ENCODE results near the gene APCDD1L.

The APCDD1L gene

DNA sequence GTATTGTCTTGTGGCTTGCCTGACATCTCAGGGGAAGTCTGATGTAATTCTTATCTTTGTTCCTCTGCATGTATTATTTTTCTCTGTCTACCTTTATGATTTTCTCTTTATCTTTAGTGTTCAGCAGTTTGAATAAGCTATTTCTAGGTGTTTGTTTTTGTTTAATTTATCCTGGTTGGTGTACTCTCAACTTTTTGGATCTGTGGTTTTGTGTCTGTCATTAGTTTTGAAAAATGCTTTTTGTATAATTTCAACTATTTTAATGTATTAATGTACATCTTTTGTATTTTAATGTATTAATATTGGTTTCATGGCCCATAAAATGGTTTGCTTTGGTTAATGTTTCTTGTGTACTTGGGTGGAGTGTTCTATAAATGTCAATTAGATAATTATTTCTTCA lies 15.9 kb upstream of the APCDD1L start:
- Mint-ChIP-seq H3K27ac (no peak overlapping the region), H3K4me3 (no peak overlapping the region), H3K36me3 (ENCODE audit: low read depth) (peaks cover 16% of the 10 kb centered on the region), H3K27me3 (ENCODE audit: low read depth, poor library complexity) (peaks cover under 1% of the 10 kb centered on the region), H3K9me3 (peaks cover 74% of the 10 kb centered on the region), H3K4me1 (no peaks in the 10 kb centered on the region)
- DNase-seq, result no peak
- TF ChIP-seq, protein P1, sequence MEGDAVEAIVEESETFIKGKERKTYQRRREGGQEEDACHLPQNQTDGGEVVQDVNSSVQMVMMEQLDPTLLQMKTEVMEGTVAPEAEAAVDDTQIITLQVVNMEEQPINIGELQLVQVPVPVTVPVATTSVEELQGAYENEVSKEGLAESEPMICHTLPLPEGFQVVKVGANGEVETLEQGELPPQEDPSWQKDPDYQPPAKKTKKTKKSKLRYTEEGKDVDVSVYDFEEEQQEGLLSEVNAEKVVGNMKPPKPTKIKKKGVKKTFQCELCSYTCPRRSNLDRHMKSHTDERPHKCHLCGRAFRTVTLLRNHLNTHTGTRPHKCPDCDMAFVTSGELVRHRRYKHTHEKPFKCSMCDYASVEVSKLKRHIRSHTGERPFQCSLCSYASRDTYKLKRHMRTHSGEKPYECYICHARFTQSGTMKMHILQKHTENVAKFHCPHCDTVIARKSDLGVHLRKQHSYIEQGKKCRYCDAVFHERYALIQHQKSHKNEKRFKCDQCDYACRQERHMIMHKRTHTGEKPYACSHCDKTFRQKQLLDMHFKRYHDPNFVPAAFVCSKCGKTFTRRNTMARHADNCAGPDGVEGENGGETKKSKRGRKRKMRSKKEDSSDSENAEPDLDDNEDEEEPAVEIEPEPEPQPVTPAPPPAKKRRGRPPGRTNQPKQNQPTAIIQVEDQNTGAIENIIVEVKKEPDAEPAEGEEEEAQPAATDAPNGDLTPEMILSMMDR (IDR thresholded peaks at IDR 0.05), result no peak

GRCh38 chr20:58528412-58528811 lies 13.2 kb upstream of the APCDD1L start:
- no peak overlapping the region for H3K27ac Mint-ChIP-seq
- no peak overlapping the region for H3K4me3 Mint-ChIP-seq
- H3K36me3 Mint-ChIP-seq (ENCODE audit: low read depth), result peaks cover 21% of the 10 kb centered on the region
- H3K4me1 Mint-ChIP-seq, result peaks cover 6% of the 10 kb centered on the region
- DNase-seq, result no peak
- peaks cover 6% of the 10 kb centered on the region for H3K27me3 Mint-ChIP-seq (ENCODE audit: low read depth, poor library complexity)
- peaks cover 93% of the 10 kb centered on the region for H3K9me3 Mint-ChIP-seq
- TF ChIP-seq, protein P1 (IDR thresholded peaks at IDR 0.05), result no peak

GRCh38 chr20:58526411-58526810 lies 11.2 kb upstream of the APCDD1L start:
- Mint-ChIP-seq H3K4me3 (no peak overlapping the region), H3K27me3 (ENCODE audit: low read depth, poor library complexity) (peaks cover 13% of the 10 kb centered on the region), H3K4me1 (peaks cover 6% of the 10 kb centered on the region), H3K36me3 (ENCODE audit: low read depth) (peaks cover 16% of the 10 kb centered on the region), H3K9me3 (peaks cover 73% of the 10 kb centered on the region), H3K27ac (no peak overlapping the region)
- TF ChIP-seq, protein P1 (IDR thresholded peaks at IDR 0.05), result no peak
- DNase-seq, result no peak

- Mint-ChIP-seq H3K4me1 (peaks cover 6% of the 10 kb centered on the region), H3K9me3 (peaks cover 58% of the 10 kb centered on the region), H3K27me3 (ENCODE audit: low read depth, poor library complexity) (peaks cover 20% of the 10 kb centered on the region), H3K4me3 (no peak overlapping the region), H3K27ac (no peak overlapping the region), H3K36me3 (ENCODE audit: low read depth) (peaks cover 10% of the 10 kb centered on the region)
- no peak for DNase-seq
- TF ChIP-seq, protein P1 (IDR thresholded peaks at IDR 0.05), result no peak
Observed at GRCh38 chr20:58524814-58525213, 9.6 kb upstream of the APCDD1L start.

DNA sequence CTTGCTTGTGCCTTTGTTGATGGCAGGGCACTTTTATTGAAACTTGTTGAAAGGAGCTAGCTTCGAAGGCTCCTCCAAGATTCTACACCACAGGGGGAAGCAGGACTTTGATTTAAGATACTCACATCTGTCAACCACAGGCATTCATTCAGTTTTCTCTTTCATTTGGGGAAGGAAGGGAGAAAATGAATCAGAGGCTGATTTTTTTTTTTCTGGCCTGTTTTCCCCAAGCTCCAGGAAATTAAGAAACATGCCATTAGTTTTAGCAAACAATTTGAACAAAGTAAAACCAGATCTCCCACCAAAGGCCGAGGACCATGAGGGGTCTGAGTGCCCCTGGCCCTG lies 8.7 kb upstream of the APCDD1L start:
- no peak overlapping the region for H3K4me3 Mint-ChIP-seq
- H3K36me3 Mint-ChIP-seq (ENCODE audit: low read depth), result peaks cover 10% of the 10 kb centered on the region
- H3K9me3 Mint-ChIP-seq, result peaks cover 49% of the 10 kb centered on the region
- H3K27me3 Mint-ChIP-seq (ENCODE audit: low read depth, poor library complexity), result peaks cover 23% of the 10 kb centered on the region
- DNase-seq, result no peak
- TF ChIP-seq, protein P1 (IDR thresholded peaks at IDR 0.05), result no peak
- H3K4me1 Mint-ChIP-seq, result peaks cover 6% of the 10 kb centered on the region
- no peak overlapping the region for H3K27ac Mint-ChIP-seq

DNA sequence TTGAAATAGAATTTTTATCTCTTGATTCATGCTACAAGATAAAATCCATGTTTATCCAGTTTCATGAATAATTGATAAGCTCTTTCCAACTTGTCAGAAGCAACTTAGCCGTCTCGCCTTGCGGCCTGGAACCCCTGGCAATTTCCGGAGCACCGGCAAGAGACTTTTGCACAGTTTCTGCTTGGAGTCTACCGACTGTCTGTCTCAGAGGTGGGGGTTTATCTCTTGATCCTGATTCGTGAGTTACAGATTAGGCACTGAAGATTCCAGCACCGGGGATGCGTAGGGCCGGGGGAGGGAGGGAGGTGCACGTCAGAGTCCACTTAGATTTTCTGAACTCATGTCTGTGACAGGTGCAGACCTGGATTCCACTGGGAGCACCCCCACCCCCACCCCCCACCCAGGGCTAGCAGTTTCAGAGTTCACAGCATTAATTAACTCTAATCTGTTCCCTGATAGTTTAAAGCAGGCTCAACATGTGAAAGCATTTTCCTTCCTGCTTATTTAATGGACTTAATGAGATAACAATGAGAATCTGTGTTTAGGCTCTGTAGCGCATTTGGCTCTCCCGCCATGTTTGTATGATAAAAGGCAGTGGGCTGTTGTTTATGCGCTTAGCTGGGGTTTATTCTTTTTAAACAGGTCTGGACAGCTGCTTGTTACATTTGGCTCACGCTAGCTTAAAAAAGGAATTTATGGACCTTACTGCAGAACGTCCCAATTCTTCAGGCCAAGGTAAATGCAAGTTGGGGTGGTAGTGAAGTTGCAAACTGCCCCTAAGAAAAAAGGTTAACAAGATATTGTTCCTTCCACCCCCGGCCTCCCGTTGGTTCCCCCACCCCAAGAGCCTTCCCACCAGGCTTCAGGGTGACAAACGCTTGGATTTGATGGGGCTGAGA lies 8.1 kb upstream of the APCDD1L start:
- no peak overlapping the region for H3K27ac Mint-ChIP-seq
- no peak overlapping the region for H3K4me3 Mint-ChIP-seq
- peaks cover 23% of the 10 kb centered on the region for H3K27me3 Mint-ChIP-seq (ENCODE audit: low read depth, poor library complexity)
- no peak for DNase-seq
- H3K4me1 Mint-ChIP-seq, result peaks cover 6% of the 10 kb centered on the region
- H3K9me3 Mint-ChIP-seq, result peaks cover 43% of the 10 kb centered on the region
- TF ChIP-seq, protein P1 (IDR thresholded peaks at IDR 0.05), result no peak
- H3K36me3 Mint-ChIP-seq (ENCODE audit: low read depth), result peaks cover 10% of the 10 kb centered on the region
